Activated CD4-positive, alpha-beta T cell treated with anti-CD3 and anti-CD28 coated beads for 4 hours (primary cell): ENCODE measurements around the gene IQSEC1.

Experiments used
- DNase-seq, 2 donors: peaks; one replicate each; pipeline ENCODE4 v3.0.0-alpha.2; 2020

Gene IQSEC1

GRCh38 chr3:12980596-12981290, 92.5 kb downstream of the IQSEC1 start:
- DNase-seq: no peak

- DNase-seq: no peak
These were observed 93.2 kb downstream of the IQSEC1 start for GRCh38 chr3:12979947-12980487.

- DNase-seq: no peak
These were observed 93.9 kb downstream of the IQSEC1 start for GRCh38 chr3:12979151-12979946.

- no peak for DNase-seq
These were observed 94.5 kb downstream of the IQSEC1 start for GRCh38 chr3:12978682-12979081.

- no peak for DNase-seq
These were observed 96.0 kb downstream of the IQSEC1 start for GRCh38 chr3:12977117-12977808.

GRCh38 chr3:12975748-12976522, 97.3 kb downstream of the IQSEC1 start:
- DNase-seq: no peak

GRCh38 chr3:12974819-12975218, 98.4 kb downstream of the IQSEC1 start:
- DNase-seq: no peak

- no peak for DNase-seq
These were observed 98.9 kb downstream of the IQSEC1 start for GRCh38 chr3:12974334-12974733.

- no peak for DNase-seq
These were observed 99.4 kb downstream of the IQSEC1 start for GRCh38 chr3:12973827-12974226.

- DNase-seq: no peak
These were observed 100.2 kb downstream of the IQSEC1 start for GRCh38 chr3:12972781-12973702.

GRCh38 chr3:12972043-12972442, 101.2 kb downstream of the IQSEC1 start:
- DNase-seq: no peak

- no peak for DNase-seq
These were observed 102.5 kb downstream of the IQSEC1 start for GRCh38 chr3:12970684-12971083.

GRCh38 chr3:12969486-12969885, 103.7 kb downstream of the IQSEC1 start:
- DNase-seq: no peak

- no peak for DNase-seq
These were observed 104.7 kb downstream of the IQSEC1 start for GRCh38 chr3:12968541-12968940.

- DNase-seq: peak; percentile 85 to 90
These were observed 105.5 kb downstream of the IQSEC1 start for GRCh38 chr3:12967606-12968351.

GRCh38 chr3:12966847-12967605, 106.2 kb downstream of the IQSEC1 start:
- DNase-seq: peak; percentile 14 to 19

- no peak for DNase-seq
These were observed 107.0 kb downstream of the IQSEC1 start for GRCh38 chr3:12965999-12966846.

GRCh38 chr3:12964711-12965612, 108.3 kb downstream of the IQSEC1 start:
- no peak for DNase-seq
